Mesodermal cell (in vitro differentiated cells): ENCODE measurements around the gene OBI1.

Experiments
- H3K27ac ChIP-seq: 2 replicates; pipeline ENCODE4 v1.7.0; 2013; ENCODE audit warnings: mild to moderate bottlenecking, low read depth, low read length, moderate library complexity; ENCODE audit not compliant: severe bottlenecking
- H3K36me3 ChIP-seq: 2 replicates; pipeline ENCODE4 v1.7.1; 2013; ENCODE audit warnings: mild to moderate bottlenecking, low read length, moderate library complexity; ENCODE audit not compliant: control insufficient read depth, insufficient read depth
- H3K4me1 ChIP-seq: one replicate; pipeline ENCODE4 v1.7.1; 2013; ENCODE audit warnings: mild to moderate bottlenecking, low read length; ENCODE audit not compliant: insufficient read depth, control insufficient read depth, poor library complexity, severe bottlenecking
- H3K4me3 ChIP-seq: 2 replicates; pipeline ENCODE4 v1.7.0; 2013; ENCODE audit warnings: low read length, control low read depth, mild to moderate bottlenecking; ENCODE audit not compliant: insufficient read depth, poor library complexity, severe bottlenecking; ENCODE audit errors: extremely low read depth
- H3K9me3 ChIP-seq: 2 replicates; pipeline ENCODE4 v1.7.1; 2013; ENCODE audit warnings: mild to moderate bottlenecking, low read length, moderate library complexity; ENCODE audit not compliant: control insufficient read depth
- WGBS, 2 experiments: methylation state at CpG; one replicate each; pipeline ENCODE4 v1.1.5; 2013; ENCODE audit warnings: missing lambda C conversion rate in 2 of 2; ENCODE audit not compliant: insufficient coverage in 2 of 2; 5-methylcytosine and 5-hydroxymethylcytosine counted together

The OBI1 gene

GRCh38 chr13:78611040-78611439, 47.9 kb downstream of the OBI1 start:
- 60 to 71% methylated on average over 1 of the region's 3 CpGs for WGBS, 2 experiments
- peaks cover 4% of the 10 kb centered on the region for H3K4me1 ChIP-seq
- H3K36me3 ChIP-seq: peaks cover 18% of the 10 kb centered on the region

GRCh38 chr13:78610381-78610883, 48.5 kb downstream of the OBI1 start:
- WGBS, 2 experiments: 70 to 81% methylated on average over 2 of the region's 4 CpGs
- Histone ChIP-seq H3K4me1 (peaks cover 4% of the 10 kb centered on the region), H3K9me3 (no peaks in the 10 kb centered on the region), H3K36me3 (peaks cover 14% of the 10 kb centered on the region), H3K4me3 (no peak overlapping the region), H3K27ac (no peak overlapping the region)

More at GRCh38 chr13:78611040-78611439, 47.9 kb downstream of the OBI1 start:
- H3K4me3 ChIP-seq: no peak overlapping the region
- no peaks in the 10 kb centered on the region for H3K9me3 ChIP-seq
- no peak overlapping the region for H3K27ac ChIP-seq

- Histone ChIP-seq H3K4me3 (peak overlapping the region; percentile 35), H3K9me3 (no peaks in the 10 kb centered on the region), H3K27ac (no peak overlapping the region), H3K36me3 (peaks cover 10% of the 10 kb centered on the region), H3K4me1 (peaks cover 4% of the 10 kb centered on the region)
- WGBS, 2 experiments: 1 to 2% methylated on average over 26 to 29 of the region's 33 CpGs
Observed at GRCh38 chr13:78609464-78610205, 49.3 kb downstream of the OBI1 start.

- 0 to 1% methylated on average over 27 to 47 of the region's 54 CpGs for WGBS, 2 experiments
- Histone ChIP-seq H3K4me3 (peak overlapping the region; percentile 35), H3K9me3 (no peaks in the 10 kb centered on the region), H3K27ac (no peak overlapping the region), H3K36me3 (peaks cover 4% of the 10 kb centered on the region), H3K4me1 (peaks cover 4% of the 10 kb centered on the region)
Observed at GRCh38 chr13:78608688-78609463, 50.1 kb downstream of the OBI1 start.

GRCh38 chr13:78608252-78608687, 50.7 kb downstream of the OBI1 start:
- peaks cover 4% of the 10 kb centered on the region for H3K4me1 ChIP-seq
- H3K9me3 ChIP-seq: no peaks in the 10 kb centered on the region
- 2 to 3% methylated on average over 11 to 12 of the region's 15 CpGs for WGBS, 2 experiments
- no peaks in the 10 kb centered on the region for H3K36me3 ChIP-seq
- H3K4me3 ChIP-seq: no peak overlapping the region
- no peak overlapping the region for H3K27ac ChIP-seq

GRCh38 chr13:78607409-78608251, 51.3 kb downstream of the OBI1 start:
- Histone ChIP-seq H3K4me1 (peaks cover 4% of the 10 kb centered on the region), H3K36me3 (no peaks in the 10 kb centered on the region), H3K4me3 (no peak overlapping the region), H3K27ac (no peak overlapping the region), H3K9me3 (no peaks in the 10 kb centered on the region)
- WGBS, 2 experiments: 2 to 3% methylated on average over 21 to 32 of the region's 42 CpGs

GRCh38 chr13:78606471-78607408, 52.2 kb downstream of the OBI1 start:
- H3K4me3 ChIP-seq: no peak overlapping the region
- no peaks in the 10 kb centered on the region for H3K36me3 ChIP-seq
- H3K27ac ChIP-seq: no peak overlapping the region
- WGBS, 2 experiments: 1 to 8% methylated on average over 14 to 17 of the region's 30 CpGs
- H3K9me3 ChIP-seq: no peaks in the 10 kb centered on the region
- peaks cover 4% of the 10 kb centered on the region for H3K4me1 ChIP-seq

GRCh38 chr13:78604782-78605611, 54.0 kb downstream of the OBI1 start:
- Histone ChIP-seq H3K9me3 (no peaks in the 10 kb centered on the region), H3K27ac (no peak overlapping the region), H3K36me3 (no peaks in the 10 kb centered on the region), H3K4me1 (peaks cover 4% of the 10 kb centered on the region), H3K4me3 (no peak overlapping the region)
- 1 to 3% methylated on average over 15 to 16 of the region's 20 CpGs for WGBS, 2 experiments

- WGBS, 2 experiments: 1% methylated on average over 36 to 53 of the region's 80 CpGs
- Histone ChIP-seq H3K36me3 (no peaks in the 10 kb centered on the region), H3K4me1 (peaks cover 1% of the 10 kb centered on the region), H3K9me3 (no peaks in the 10 kb centered on the region), H3K27ac (no peak within 1 kb of the TSS), H3K4me3 (peak within 1 kb of the TSS; percentile 37)
Observed at GRCh38 chr13:78603240-78603957, 55.6 kb downstream of the OBI1 start, which contains the start of gene POU4F1. TSS of gene POU4F1 (minus strand) at chr13:78603552. CDS start at chr13:78603326, 226 bp downstream.
